AG10803 (cell line): ENCODE measurements around the gene RAD51D.
"Not testable (repeated sequence)": the region's sequence is repeated elsewhere in the genome, so short reads cannot be mapped to it uniquely, and the experiment has no call there.

Source experiments
- DNase-seq: peaks from one replicate; pipeline ENCODE4 v3.0.0; 2010; ENCODE audit warnings: low read depth
- H3K4me3 ChIP-seq: 2 replicates; pipeline ENCODE4 v1.5.1; 2011; ENCODE audit warnings: mild to moderate bottlenecking, low read length, control low read depth
- TF ChIP-seq, protein P1 (sequence below): conservative IDR thresholded peaks from 2 replicates; pipeline ENCODE4 v1.5.1; 2011; ENCODE audit warnings: mild to moderate bottlenecking, low read length, control low read depth, inconsistent platforms

The RAD51D gene

DNA sequence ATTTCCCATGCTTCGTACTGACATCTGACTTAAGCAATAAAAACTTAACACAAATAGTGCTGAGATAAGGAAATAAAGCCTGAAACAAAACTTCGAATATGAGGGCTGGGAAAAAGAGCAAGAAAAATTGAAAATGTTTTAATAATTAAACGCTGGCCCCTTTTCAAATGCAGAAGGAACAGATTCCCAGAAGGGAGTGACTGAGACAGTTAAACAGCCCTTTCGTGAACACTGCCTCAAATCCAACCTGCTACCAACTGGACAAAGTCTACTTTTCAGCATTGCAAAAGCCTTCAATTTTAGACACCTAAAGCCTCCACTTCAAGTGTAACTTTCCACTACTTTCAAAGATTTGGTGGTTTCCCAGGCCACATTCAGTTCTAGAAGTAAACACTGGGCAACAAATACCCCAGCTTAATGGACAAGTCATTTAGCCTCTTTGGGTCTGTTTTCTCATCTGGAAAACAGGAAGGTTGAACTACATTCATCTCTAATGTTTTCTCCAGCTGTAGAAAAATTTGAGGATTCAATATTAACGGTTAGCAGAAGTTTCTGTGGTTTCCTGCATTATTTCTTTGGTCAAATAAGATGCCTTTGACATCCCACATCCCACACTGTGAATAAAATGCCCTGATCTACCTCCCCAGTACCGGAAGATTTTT is 68.0 kb downstream of the RAD51D start:
- DNase-seq, result peak; percentile 50
- TF ChIP-seq, protein P1, sequence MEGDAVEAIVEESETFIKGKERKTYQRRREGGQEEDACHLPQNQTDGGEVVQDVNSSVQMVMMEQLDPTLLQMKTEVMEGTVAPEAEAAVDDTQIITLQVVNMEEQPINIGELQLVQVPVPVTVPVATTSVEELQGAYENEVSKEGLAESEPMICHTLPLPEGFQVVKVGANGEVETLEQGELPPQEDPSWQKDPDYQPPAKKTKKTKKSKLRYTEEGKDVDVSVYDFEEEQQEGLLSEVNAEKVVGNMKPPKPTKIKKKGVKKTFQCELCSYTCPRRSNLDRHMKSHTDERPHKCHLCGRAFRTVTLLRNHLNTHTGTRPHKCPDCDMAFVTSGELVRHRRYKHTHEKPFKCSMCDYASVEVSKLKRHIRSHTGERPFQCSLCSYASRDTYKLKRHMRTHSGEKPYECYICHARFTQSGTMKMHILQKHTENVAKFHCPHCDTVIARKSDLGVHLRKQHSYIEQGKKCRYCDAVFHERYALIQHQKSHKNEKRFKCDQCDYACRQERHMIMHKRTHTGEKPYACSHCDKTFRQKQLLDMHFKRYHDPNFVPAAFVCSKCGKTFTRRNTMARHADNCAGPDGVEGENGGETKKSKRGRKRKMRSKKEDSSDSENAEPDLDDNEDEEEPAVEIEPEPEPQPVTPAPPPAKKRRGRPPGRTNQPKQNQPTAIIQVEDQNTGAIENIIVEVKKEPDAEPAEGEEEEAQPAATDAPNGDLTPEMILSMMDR, result no peak
- no peak overlapping the region for H3K4me3 ChIP-seq

DNA sequence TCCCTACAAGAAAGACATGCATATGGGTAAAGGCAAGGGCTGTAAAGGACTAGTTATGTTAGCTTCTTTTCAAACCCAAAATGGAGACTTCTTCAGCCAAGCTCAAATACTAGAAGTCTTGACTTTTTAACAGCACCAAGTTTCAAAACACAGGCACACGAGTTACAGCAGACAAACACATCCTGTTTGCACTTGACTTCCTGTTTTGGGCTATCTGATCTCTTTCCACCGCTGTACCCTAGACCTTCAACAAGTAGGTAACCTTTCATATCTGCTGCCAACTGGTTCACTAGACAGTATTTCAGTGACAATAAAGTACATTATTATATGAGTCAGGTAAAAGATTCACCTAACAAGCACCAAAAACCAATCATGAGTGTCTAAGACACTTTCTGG is 68.5 kb downstream of the RAD51D start:
- DNase-seq, result no peak
- H3K4me3 ChIP-seq, result no peak overlapping the region
- TF ChIP-seq, protein P1, result no peak

DNA sequence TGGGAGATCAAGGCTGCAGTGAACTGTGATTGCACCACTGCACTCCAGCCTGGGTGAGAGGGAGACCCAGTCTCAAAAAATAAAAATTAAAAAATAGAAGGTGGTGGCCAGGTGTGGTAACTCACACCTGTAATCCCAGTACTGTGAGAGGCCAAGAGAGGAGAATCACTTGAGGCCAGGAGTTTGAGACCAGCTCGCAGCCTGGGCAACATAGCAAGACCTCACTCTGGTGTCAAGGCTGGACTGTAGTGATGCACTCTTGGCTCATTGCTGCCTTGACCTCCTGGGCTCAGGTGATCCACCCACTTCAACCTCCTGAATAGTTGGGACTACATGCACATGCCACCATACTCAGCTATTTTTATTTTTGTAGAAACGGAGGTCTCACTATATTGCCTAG is 69.5 kb downstream of the RAD51D start:
- no peak overlapping the region for H3K4me3 ChIP-seq
- no peak for DNase-seq
- TF ChIP-seq, protein P1, result no peak

DNA sequence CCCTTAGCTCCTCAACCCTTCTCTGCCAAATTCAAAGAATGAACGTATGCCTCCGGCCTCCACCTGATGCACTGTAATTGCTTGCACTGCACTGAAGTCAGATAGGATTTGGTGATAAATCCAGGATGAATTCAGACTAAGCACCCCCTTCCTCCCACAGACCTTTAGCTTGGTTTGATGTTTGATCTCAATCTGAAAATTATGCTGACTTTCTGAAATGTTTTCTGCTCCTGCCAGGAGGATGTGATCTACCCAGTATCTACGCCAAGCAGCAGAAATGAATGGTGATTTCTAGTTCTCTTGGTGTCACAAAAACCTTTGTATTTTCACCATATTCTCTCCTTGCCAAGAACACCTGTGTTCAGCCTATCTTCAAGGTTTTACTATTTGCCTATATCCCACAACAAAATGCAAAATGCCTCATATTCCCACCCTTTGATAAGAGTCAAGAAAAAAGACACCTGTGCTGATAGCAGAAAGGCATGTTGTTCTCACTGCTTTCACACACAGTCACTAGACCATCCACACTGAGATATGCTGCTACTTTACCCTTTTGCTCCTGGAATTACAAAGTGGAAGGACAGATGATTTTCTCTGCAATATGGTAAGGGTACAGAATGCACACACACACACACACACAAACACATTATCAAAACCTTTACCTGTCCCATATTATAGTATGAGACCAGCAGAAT is 70.8 kb downstream of the RAD51D start:
- H3K4me3 ChIP-seq, result no peak overlapping the region
- no peak for DNase-seq
- TF ChIP-seq, protein P1, result no peak

DNA sequence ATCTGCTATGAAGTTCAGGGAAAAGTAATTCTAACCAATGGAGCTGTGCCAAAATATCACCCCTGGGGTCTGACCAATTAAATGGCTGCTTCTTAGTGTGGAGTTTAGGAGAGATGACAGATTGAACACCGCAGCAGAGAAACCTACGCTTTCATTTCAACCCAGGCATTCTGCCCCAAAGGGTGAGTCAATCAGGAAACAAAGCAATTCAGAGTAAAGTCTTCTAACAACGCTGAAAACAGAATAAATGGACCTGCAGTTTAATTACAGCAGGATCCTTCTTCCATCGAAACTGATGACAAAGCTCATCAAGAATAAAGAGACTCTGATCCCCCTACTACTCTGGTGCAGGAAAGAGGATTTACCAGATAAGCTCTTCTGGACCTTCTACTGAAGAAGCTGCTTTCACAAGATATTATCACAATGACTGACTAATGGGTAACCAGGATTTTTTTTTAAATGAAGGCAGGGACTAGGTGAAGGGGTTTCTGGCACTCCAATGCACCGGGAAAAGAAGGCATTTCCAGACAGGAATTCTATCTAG is 72.8 kb downstream of the RAD51D start:
- TF ChIP-seq, protein P1, result no peak
- DNase-seq, result peak; percentile 49
- no peak overlapping the region for H3K4me3 ChIP-seq

DNA sequence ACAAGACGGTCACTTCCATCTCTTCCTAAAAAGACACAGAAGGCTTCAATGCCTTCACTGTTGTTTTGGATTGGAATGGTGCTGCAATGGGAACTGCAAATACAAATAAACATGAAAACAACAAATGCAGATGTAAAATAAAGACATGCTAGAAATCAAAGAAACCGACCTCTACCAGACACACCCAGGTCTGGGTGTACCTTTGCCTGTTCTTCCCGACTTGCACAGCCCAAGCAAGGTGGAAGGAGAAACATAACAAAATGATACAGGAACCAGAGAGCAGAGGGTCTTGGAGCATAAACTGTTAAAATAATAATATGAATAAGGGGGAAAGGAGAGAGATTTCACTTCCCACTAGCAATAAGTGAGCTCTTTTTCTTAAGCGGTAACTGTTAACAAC is 73.4 kb downstream of the RAD51D start:
- TF ChIP-seq, protein P1, result no peak
- no peak overlapping the region for H3K4me3 ChIP-seq
- DNase-seq, result no peak

DNA sequence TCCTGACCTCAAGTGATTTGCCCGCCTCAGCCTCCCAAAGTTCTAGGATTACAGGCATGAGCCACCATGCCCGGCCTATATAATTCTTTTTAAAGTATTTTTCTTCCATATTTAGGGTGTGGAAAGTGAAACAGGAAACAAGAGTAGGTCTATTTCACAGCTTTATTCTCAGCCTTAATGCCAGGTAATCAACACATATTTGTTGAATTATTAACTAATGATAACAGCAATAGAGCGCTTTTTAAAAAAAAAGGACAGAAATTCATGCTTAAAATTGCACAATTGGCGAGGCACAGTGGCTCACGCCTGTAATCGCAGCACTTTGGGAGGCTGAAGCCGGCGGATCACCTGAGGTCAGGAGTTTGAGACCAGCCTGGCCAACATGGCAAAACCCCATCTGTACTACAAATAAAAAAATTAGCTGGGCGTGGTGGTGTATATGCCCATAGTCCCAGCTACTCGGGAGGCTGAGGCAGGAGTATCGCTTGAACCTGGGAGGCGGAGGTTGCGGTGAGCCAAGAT is 74.1 kb downstream of the RAD51D start:
- H3K4me3 ChIP-seq, DNase-seq: not testable (repeated sequence)
